C1 segment of cervical spinal cord (tissue), 14 donors: ENCODE data around the gene MMP17.
A peak's percentile ranks its signal among the peaks of the same experiment; 100 is the strongest.

ENCODE experiments used
- DNase-seq, 14 donors: peaks; one replicate each; lab custom pipeline; 2025; lab: John Stamatoyannopoulos, UW

The MMP17 gene

GRCh38 chr12:131847456-131847855 is 19.3 kb downstream of the MMP17 start:
- no peak for DNase-seq

GRCh38 chr12:131848753-131849152 is 20.6 kb downstream of the MMP17 start:
- no peak for DNase-seq

- DNase-seq = no peak
Measured at GRCh38 chr12:131849700-131850553, 21.7 kb downstream of the MMP17 start.

- peak in 1 of 14 donors; percentile 28 for DNase-seq
Measured at GRCh38 chr12:131850856-131851559, 22.8 kb downstream of the MMP17 start.

- peak in 1 of 14 donors; percentile 6 for DNase-seq
Measured at GRCh38 chr12:131851741-131852550, 23.8 kb downstream of the MMP17 start.

- peak in 1 of 14 donors; percentile 77 for DNase-seq
Measured at GRCh38 chr12:131852551-131853299, 24.5 kb downstream of the MMP17 start.

GRCh38 chr12:131853832-131854797 is 25.9 kb downstream of the MMP17 start:
- DNase-seq = no peak

- no peak for DNase-seq
Measured at GRCh38 chr12:131854861-131855476, 26.8 kb downstream of the MMP17 start.

- no peak for DNase-seq
Measured at GRCh38 chr12:131855521-131856142, 27.4 kb downstream of the MMP17 start.

- no peak for DNase-seq
Measured at GRCh38 chr12:131856366-131857097, 28.3 kb downstream of the MMP17 start.

GRCh38 chr12:131857908-131858850 is 30.0 kb downstream of the MMP17 start:
- no peak for DNase-seq

GRCh38 chr12:131860472-131861260 is 32.5 kb downstream of the MMP17 start:
- no peak for DNase-seq

- DNase-seq = no peak
Measured at GRCh38 chr12:131861261-131862083, 33.3 kb downstream of the MMP17 start.

GRCh38 chr12:131862084-131862441 is 33.9 kb downstream of the MMP17 start:
- DNase-seq = no peak

- DNase-seq = no peak
Measured at GRCh38 chr12:131862600-131862993, 34.4 kb downstream of the MMP17 start.
